ENCODE measurements around the gene TMEM207.
"Not testable (repeated sequence)": the region's sequence is repeated elsewhere in the genome, so short reads cannot be mapped to it uniquely, and the experiment has no call there.

The TMEM207 gene

GRCh38 chr3:190449801-190450200 lies at the start of gene TMEM207:
TSS of gene TMEM207 (minus strand) at chr3:190449901. CDS start at chr3:190449809, 92 bp downstream.
- no peak for FAIRE-seq

- FAIRE-seq = no peak
These were observed 49.4 kb upstream of the TMEM207 start for GRCh38 chr3:190499122-190499521.

GRCh38 chr3:190498293-190498692 lies 48.6 kb upstream of the TMEM207 start:
- FAIRE-seq = no peak

GRCh38 chr3:190497811-190498210 lies 48.1 kb upstream of the TMEM207 start:
- no peak for FAIRE-seq

- FAIRE-seq = no peak
These were observed 47.2 kb upstream of the TMEM207 start for GRCh38 chr3:190496859-190497258.

- no peak for FAIRE-seq
These were observed 46.1 kb upstream of the TMEM207 start for GRCh38 chr3:190495796-190496195.

GRCh38 chr3:190495354-190495753 lies 45.7 kb upstream of the TMEM207 start:
- no peak for FAIRE-seq

- FAIRE-seq = no peak
These were observed 45.2 kb upstream of the TMEM207 start for GRCh38 chr3:190494907-190495306.

- no peak for FAIRE-seq
These were observed 43.3 kb upstream of the TMEM207 start for GRCh38 chr3:190492966-190493365.

- no peak for FAIRE-seq
These were observed 42.4 kb upstream of the TMEM207 start for GRCh38 chr3:190492129-190492528.

GRCh38 chr3:190491533-190492054 lies 41.9 kb upstream of the TMEM207 start:
- no peak for FAIRE-seq

GRCh38 chr3:190486908-190487607 lies 37.4 kb upstream of the TMEM207 start:
- no peak for FAIRE-seq

- no peak for FAIRE-seq
These were observed 36.8 kb upstream of the TMEM207 start for GRCh38 chr3:190486533-190486864.

GRCh38 chr3:190485830-190486532 lies 36.3 kb upstream of the TMEM207 start:
- FAIRE-seq = no peak

GRCh38 chr3:190481779-190482178 lies 32.1 kb upstream of the TMEM207 start:
- FAIRE-seq = no peak

GRCh38 chr3:190473261-190473660 lies 23.6 kb upstream of the TMEM207 start:
- FAIRE-seq = not testable (repeated sequence)

- FAIRE-seq = no peak
These were observed 18.2 kb upstream of the TMEM207 start for GRCh38 chr3:190467922-190468321.

GRCh38 chr3:190458040-190458439 lies 8.3 kb upstream of the TMEM207 start:
- no peak for FAIRE-seq

GRCh38 chr3:190456770-190457169 lies 7.1 kb upstream of the TMEM207 start:
- no peak for FAIRE-seq

GRCh38 chr3:190455828-190456227 lies 6.1 kb upstream of the TMEM207 start:
- no peak for FAIRE-seq

GRCh38 chr3:190448256-190448655 lies 1.4 kb downstream of the TMEM207 start:
- FAIRE-seq = no peak

- FAIRE-seq = no peak
These were observed 3.0 kb downstream of the TMEM207 start for GRCh38 chr3:190446573-190447279.

- FAIRE-seq = no peak
These were observed 5.0 kb downstream of the TMEM207 start for GRCh38 chr3:190444576-190445145.

Data from colon (tissue), 2 donors.